ENCODE results near the gene SMIM20. TPM values are rescaled to one million over a fixed set of nuclear protein-coding genes. Genes with fewer than 3 reads are reported as not detected.

The SMIM20 gene
- total RNA-seq, 2 experiments from 2014 or later, result 44.0 to 53.8 TPM

GRCh38 chr4:25875281-25875745 is 38.7 kb upstream of the SMIM20 start:
- Histone ChIP-seq H3K4me3 (ENCODE audit: low read depth, low read length, poor library complexity, severe bottlenecking) (peak overlapping the region; percentile 49), H2AFZ (ENCODE audit: low read length) (no peak overlapping the region), H3K27ac (ENCODE audit: low read depth, low read length, poor library complexity, severe bottlenecking) (peak overlapping the region; percentile 99), H3K4me1 (ENCODE audit: insufficient read depth, low read length, poor library complexity, severe bottlenecking) (peaks cover 100% of the 10 kb centered on the region), H3K4me2 (ENCODE audit: low read length) (peak overlapping the region; percentile 78), H3K9me2 (ENCODE audit: insufficient read depth, low read length) (no peaks in the 10 kb centered on the region), H3K36me3 (ENCODE audit: insufficient read depth, low read length) (no peaks in the 10 kb centered on the region; the same call in 1 of the 2 replicates), H4K20me1 (ENCODE audit: insufficient read depth, low read length) (no peaks in the 10 kb centered on the region), H3K79me2 (ENCODE audit: insufficient read depth, low read depth, low read length) (peaks cover 22% of the 10 kb centered on the region; the same call in 1 of the 2 replicates), H3K9me3 (ENCODE audit: low read length) (no peaks in the 10 kb centered on the region)
- TF ChIP-seq EZH2phosphoT487 (IDR thresholded peaks at IDR 0.05; ENCODE audit: borderline replicate concordance, low read depth, low read length), result no peak
- no peak for TF ChIP-seq CTCF (conservative IDR thresholded peaks at IDR 0.05; ENCODE audit: low read length)
- POLR2A ChIA-PET, result interaction anchor here (0.7 to 6.4 kb wide), 8 partner anchors 10 to 960 kb away, joined by 3 to 134 read pairs (median 5); no protein-coding TSS in a partner anchor
- DNase-seq (ENCODE audit: low spot score), result peak; percentile 96
- BruUV-seq (replicated peaks), result TSS peak; percentile 81
- CTCF ChIA-PET (ENCODE audit: unreplicated experiment), result interaction anchor here (1.6 kb wide), 1 partner anchor 17 kb away, joined by 5 read pairs; no protein-coding TSS in a partner anchor
- intact Hi-C loops (cut with micrococcal nuclease; ENCODE audit: unreplicated experiment), result loop anchor here (1.0 to 2.0 kb wide), 2 partner anchors 8 to 15 kb away; no protein-coding TSS in a partner anchor

- Histone ChIP-seq H3K4me2 (ENCODE audit: low read length) (peak overlapping the region; percentile 65), H3K79me2 (ENCODE audit: insufficient read depth, low read depth, low read length) (peaks cover 7% of the 10 kb centered on the region; the same call in 1 of the 2 replicates), H3K36me3 (ENCODE audit: insufficient read depth, low read length) (no peaks in the 10 kb centered on the region; the same call in 1 of the 2 replicates), H4K20me1 (ENCODE audit: insufficient read depth, low read length) (no peaks in the 10 kb centered on the region), H3K4me1 (ENCODE audit: insufficient read depth, low read length, poor library complexity, severe bottlenecking) (peaks cover 93% of the 10 kb centered on the region), H2AFZ (ENCODE audit: low read length) (peak overlapping the region; percentile 52; the same call in 1 of the 2 replicates), H3K4me3 (ENCODE audit: low read depth, low read length, poor library complexity, severe bottlenecking) (peak overlapping the region; percentile 16), H3K9me2 (ENCODE audit: insufficient read depth, low read length) (no peaks in the 10 kb centered on the region), H3K9me3 (ENCODE audit: low read length) (no peaks in the 10 kb centered on the region), H3K27ac (ENCODE audit: low read depth, low read length, poor library complexity, severe bottlenecking) (peak overlapping the region; percentile 99)
- POLR2A ChIA-PET, result interaction anchor here (0.9 to 6.4 kb wide), 11 partner anchors 10 to 951 kb away, joined by 3 to 134 read pairs (median 13); partner anchors contain the start of gene SMIM20
- intact Hi-C loops (cut with micrococcal nuclease; ENCODE audit: unreplicated experiment), result no loop called here
- DNase-seq (ENCODE audit: low spot score), result peak; percentile 73
- CTCF ChIA-PET (ENCODE audit: unreplicated experiment), result interaction anchor here (0.6 to 3.2 kb wide), 4 partner anchors 11 to 441 kb away, joined by 3 to 10 read pairs (median 4); no protein-coding TSS in a partner anchor
- BruUV-seq (replicated peaks), result no TSS peak
- TF ChIP-seq CTCF (conservative IDR thresholded peaks at IDR 0.05; ENCODE audit: low read length) (no peak), EZH2phosphoT487 (IDR thresholded peaks at IDR 0.05; ENCODE audit: borderline replicate concordance, low read depth, low read length) (no peak)
Measured at GRCh38 chr4:25878676-25879075, 35.3 kb upstream of the SMIM20 start.
